Panc1 (cell line): ENCODE data around the gene OR51F1. TPM values are rescaled to one million over a fixed set of nuclear protein-coding genes. Genes with fewer than 3 reads are reported as not detected.

Source experiments
- ATAC-seq: fragments of 200-7000 bp; cut with Tn5 transposase; 2 replicates; pipeline ENCODE4 v1.9.1; 2020; ENCODE audit warnings: mild to moderate bottlenecking, moderate library complexity
- BruUV-seq: library from RNA; stranded (reverse); fragments of 400-500 nt; replicated peaks from 2 replicates; lab custom pipeline; 2021; lab: Mats Ljungman, UMichigan
- CTCF ChIA-PET: fragments of 300-600 bp; sonication (Branson Sonifier 250); formaldehyde crosslinking; loops from one replicate; lab custom pipeline; 2022; ENCODE audit warnings: antibody characterized with exemption; lab: Charles Lee
- POLR2A ChIA-PET: fragments of 300-600 bp; sonication (Branson Sonifier 250); formaldehyde crosslinking; loops from one replicate; lab custom pipeline; 2022; ENCODE audit warnings: antibody characterized with exemption; lab: Charles Lee
- DNase-seq: peaks from one replicate; pipeline ENCODE4 v3.0.0-alpha.2; 2010; ENCODE audit warnings: low read depth, low spot score
- H3K27ac ChIP-seq: 2 replicates; pipeline ENCODE4 v1.5.1; 2011; ENCODE audit warnings: mild to moderate bottlenecking, low read length, inconsistent platforms
- H3K27me3 ChIP-seq: fragments of 200-500 bp; sonication (Bioruptor generic); 2 replicates; pipeline ENCODE4 v1.6.0; 2014; ENCODE audit warnings: low read length, inconsistent platforms; ENCODE audit not compliant: control insufficient read depth, insufficient read depth
- H3K36me3 ChIP-seq: fragments of 200-500 bp; sonication (Bioruptor generic); 2 replicates; pipeline ENCODE4 v1.5.1; 2014; ENCODE audit warnings: inconsistent platforms, mild to moderate bottlenecking, low read length, moderate library complexity; ENCODE audit not compliant: control insufficient read depth, insufficient read depth
- H3K4me1 ChIP-seq: 2 replicates; pipeline ENCODE4 v1.5.1; 2011; ENCODE audit warnings: inconsistent platforms, mild to moderate bottlenecking, low read length, moderate library complexity; ENCODE audit not compliant: control insufficient read depth, insufficient read depth
- H3K4me3 ChIP-seq, 2 experiments: 2 replicates each; pipeline ENCODE4 v1.5.1; 2011 to 2012; ENCODE audit warnings: low read depth in 2 of 2, low read length in 2 of 2, mild to moderate bottlenecking in 2 of 2, inconsistent platforms in 1 of 2, moderate library complexity in 1 of 2
- H3K9me3 ChIP-seq: fragments of 200-500 bp; sonication (Bioruptor generic); 2 replicates; pipeline ENCODE4 v1.5.1; 2014; ENCODE audit warnings: low read depth, mild to moderate bottlenecking, inconsistent platforms, low read length, moderate library complexity; ENCODE audit not compliant: control insufficient read depth, insufficient read depth
- POLR2AphosphoS5 ChIP-seq: IDR thresholded peaks from 2 replicates; pipeline ENCODE4 v1.6.1; 2012; ENCODE audit warnings: mild to moderate bottlenecking, low read depth, low read length, moderate library complexity
- SIN3A ChIP-seq: IDR thresholded peaks from 2 replicates; pipeline ENCODE4 v1.6.1; 2012; ENCODE audit warnings: low read depth, mild to moderate bottlenecking, low read length, moderate library complexity, borderline replicate concordance; ENCODE audit not compliant: insufficient read depth
- TCF7L2 ChIP-seq: IDR thresholded peaks from 2 replicates; pipeline ENCODE4 v1.6.1; 2011; ENCODE audit warnings: mild to moderate bottlenecking, low read depth, low read length, inconsistent platforms
- in situ Hi-C: cut with HindIII; loops from 2 replicates; pipeline ENCODE4 v1.10.0; 2016; ENCODE audit warnings: low sequenced_read_pairs, low pct_unique_long_range_greater_than_20kb
- intact Hi-C: fragments of 100-400 bp; cut with micrococcal nuclease; formaldehyde crosslinking; loops from one replicate; pipeline ENCODE4 v1.10.0; 2022; ENCODE audit not compliant: unreplicated experiment
- total RNA-seq: library from RNA; stranded (reverse); gene quantifications from one replicate; pipeline ENCODE4 v1.2.1, GENCODE V29; 2021; ENCODE audit not compliant: unreplicated experiment
- TF ChIP-seq, protein P1 (sequence below): fragments of 450-650 bp; IDR thresholded peaks from 2 replicates; pipeline ENCODE4 v1.5.1; 2017; ENCODE audit warnings: mild to moderate bottlenecking
- TF ChIP-seq, protein P2 (sequence below), 2 experiments: IDR thresholded peaks; 2 replicates each; pipeline ENCODE4 v1.6.1; 2011 to 2012; ENCODE audit warnings: low read depth in 2 of 2, control low read depth in 1 of 2, low read length in 1 of 2, mild to moderate bottlenecking in 1 of 2, moderate library complexity in 1 of 2; ENCODE audit not compliant: insufficient read depth in 1 of 2

The OR51F1 gene
- total RNA-seq, 1 experiment from 2014 or later, result not detected

- H3K27ac ChIP-seq, result no peak overlapping the region
- intact Hi-C loops, result no loop called here
Observed at GRCh38 chr11:4740735-4741134, 29.0 kb downstream of the OR51F1 start.

DNA sequence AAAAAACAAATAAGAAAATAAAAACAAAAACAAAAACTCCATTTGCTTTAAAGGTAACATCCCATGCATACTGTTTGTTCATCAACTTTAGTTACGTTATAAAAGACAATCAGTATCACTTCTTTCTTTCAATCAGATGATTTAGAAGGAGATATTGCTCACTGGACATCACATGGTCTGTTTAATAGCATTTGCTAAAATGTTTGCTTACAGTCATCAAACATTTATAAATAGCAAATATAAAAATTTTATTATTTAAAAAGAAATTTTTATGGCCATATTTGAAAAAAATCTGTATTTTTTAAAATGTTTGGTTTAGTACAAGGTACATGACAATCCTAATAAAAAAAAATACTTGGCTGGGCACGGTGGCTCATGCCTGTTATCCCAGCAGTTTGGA lies 42.6 kb downstream of the OR51F1 start:
- no peak for ATAC-seq
- Histone ChIP-seq H3K4me1 (no peaks in the 10 kb centered on the region), H3K36me3 (no peaks in the 10 kb centered on the region), H3K27ac (no peak overlapping the region), H3K9me3 (no peaks in the 10 kb centered on the region), H3K4me3 (no peak overlapping the region), H3K27me3 (no peaks in the 10 kb centered on the region)
- no peak for DNase-seq
- in situ Hi-C loops (no loop called here), intact Hi-C loops (no loop called here)
- TF ChIP-seq POLR2AphosphoS5 (no peak), TCF7L2 (no peak)
- TF ChIP-seq, protein P1, sequence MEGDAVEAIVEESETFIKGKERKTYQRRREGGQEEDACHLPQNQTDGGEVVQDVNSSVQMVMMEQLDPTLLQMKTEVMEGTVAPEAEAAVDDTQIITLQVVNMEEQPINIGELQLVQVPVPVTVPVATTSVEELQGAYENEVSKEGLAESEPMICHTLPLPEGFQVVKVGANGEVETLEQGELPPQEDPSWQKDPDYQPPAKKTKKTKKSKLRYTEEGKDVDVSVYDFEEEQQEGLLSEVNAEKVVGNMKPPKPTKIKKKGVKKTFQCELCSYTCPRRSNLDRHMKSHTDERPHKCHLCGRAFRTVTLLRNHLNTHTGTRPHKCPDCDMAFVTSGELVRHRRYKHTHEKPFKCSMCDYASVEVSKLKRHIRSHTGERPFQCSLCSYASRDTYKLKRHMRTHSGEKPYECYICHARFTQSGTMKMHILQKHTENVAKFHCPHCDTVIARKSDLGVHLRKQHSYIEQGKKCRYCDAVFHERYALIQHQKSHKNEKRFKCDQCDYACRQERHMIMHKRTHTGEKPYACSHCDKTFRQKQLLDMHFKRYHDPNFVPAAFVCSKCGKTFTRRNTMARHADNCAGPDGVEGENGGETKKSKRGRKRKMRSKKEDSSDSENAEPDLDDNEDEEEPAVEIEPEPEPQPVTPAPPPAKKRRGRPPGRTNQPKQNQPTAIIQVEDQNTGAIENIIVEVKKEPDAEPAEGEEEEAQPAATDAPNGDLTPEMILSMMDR, result no peak
- ChIA-PET POLR2A (no interaction called here), CTCF (no interaction called here)
- BruUV-seq, result no TSS peak

More at GRCh38 chr11:4740735-4741134, 29.0 kb downstream of the OR51F1 start:
- ChIA-PET POLR2A (no interaction called here), CTCF (no interaction called here)
- no peaks in the 10 kb centered on the region for H3K27me3 ChIP-seq
- BruUV-seq, result no TSS peak
- H3K4me3 ChIP-seq, result no peak overlapping the region
- no peaks in the 10 kb centered on the region for H3K9me3 ChIP-seq
- TF ChIP-seq SIN3A, result no peak
- no peak for TF ChIP-seq TCF7L2
- no peak for TF ChIP-seq POLR2AphosphoS5
- TF ChIP-seq, protein P1, result no peak
- TF ChIP-seq, protein P2, sequence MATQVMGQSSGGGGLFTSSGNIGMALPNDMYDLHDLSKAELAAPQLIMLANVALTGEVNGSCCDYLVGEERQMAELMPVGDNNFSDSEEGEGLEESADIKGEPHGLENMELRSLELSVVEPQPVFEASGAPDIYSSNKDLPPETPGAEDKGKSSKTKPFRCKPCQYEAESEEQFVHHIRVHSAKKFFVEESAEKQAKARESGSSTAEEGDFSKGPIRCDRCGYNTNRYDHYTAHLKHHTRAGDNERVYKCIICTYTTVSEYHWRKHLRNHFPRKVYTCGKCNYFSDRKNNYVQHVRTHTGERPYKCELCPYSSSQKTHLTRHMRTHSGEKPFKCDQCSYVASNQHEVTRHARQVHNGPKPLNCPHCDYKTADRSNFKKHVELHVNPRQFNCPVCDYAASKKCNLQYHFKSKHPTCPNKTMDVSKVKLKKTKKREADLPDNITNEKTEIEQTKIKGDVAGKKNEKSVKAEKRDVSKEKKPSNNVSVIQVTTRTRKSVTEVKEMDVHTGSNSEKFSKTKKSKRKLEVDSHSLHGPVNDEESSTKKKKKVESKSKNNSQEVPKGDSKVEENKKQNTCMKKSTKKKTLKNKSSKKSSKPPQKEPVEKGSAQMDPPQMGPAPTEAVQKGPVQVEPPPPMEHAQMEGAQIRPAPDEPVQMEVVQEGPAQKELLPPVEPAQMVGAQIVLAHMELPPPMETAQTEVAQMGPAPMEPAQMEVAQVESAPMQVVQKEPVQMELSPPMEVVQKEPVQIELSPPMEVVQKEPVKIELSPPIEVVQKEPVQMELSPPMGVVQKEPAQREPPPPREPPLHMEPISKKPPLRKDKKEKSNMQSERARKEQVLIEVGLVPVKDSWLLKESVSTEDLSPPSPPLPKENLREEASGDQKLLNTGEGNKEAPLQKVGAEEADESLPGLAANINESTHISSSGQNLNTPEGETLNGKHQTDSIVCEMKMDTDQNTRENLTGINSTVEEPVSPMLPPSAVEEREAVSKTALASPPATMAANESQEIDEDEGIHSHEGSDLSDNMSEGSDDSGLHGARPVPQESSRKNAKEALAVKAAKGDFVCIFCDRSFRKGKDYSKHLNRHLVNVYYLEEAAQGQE (IDR thresholded peaks at IDR 0.05; ENCODE audit: insufficient read depth in 1 of 2, low read depth in 2 of 2, low read length in 1 of 2), result no peak
- ATAC-seq, result no peak
- in situ Hi-C loops, result no loop called here
- no peak for DNase-seq
- no peaks in the 10 kb centered on the region for H3K4me1 ChIP-seq
- H3K36me3 ChIP-seq, result no peaks in the 10 kb centered on the region
